Measurements from ENCODE around the gene CCR5AS.

CCR5AS gene

GRCh38 chr3:46395766-46396530 lies 10.9 kb downstream of the CCR5AS start:
- DNase-seq (no peak), ATAC-seq (ENCODE audit: insufficient read depth, low read depth) (no peak)
- no peaks in the 10 kb centered on the region for H3K27me3 ChIP-seq (ENCODE audit: insufficient read depth, low read length, poor library complexity)
- H3K36me3 ChIP-seq (ENCODE audit: insufficient read depth, low read length), result no peaks in the 10 kb centered on the region
- H2AFZ ChIP-seq (ENCODE audit: low read depth, low read length), result no peak overlapping the region
- no peak overlapping the region for H3K9ac ChIP-seq (ENCODE audit: low read depth, low read length)
- peaks cover 65% of the 10 kb centered on the region for H3K4me1 ChIP-seq (ENCODE audit: insufficient read depth, low read length)
- no peak overlapping the region for H3K4me3 ChIP-seq (ENCODE audit: low read depth in 1 of 2, low read length in 2 of 2)
- no peaks in the 10 kb centered on the region for H3K9me3 ChIP-seq (ENCODE audit: insufficient read depth, low read length, severe bottlenecking)
- H3K79me2 ChIP-seq (ENCODE audit: insufficient read depth, low read length), result no peaks in the 10 kb centered on the region
- H4K20me1 ChIP-seq (ENCODE audit: insufficient read depth, low read length), result no peaks in the 10 kb centered on the region
- TF ChIP-seq EZH2 (IDR thresholded peaks at IDR 0.05; ENCODE audit: borderline replicate concordance, low read depth, low read length, severe bottlenecking), result no peak
- TF ChIP-seq CTCF (IDR thresholded peaks at IDR 0.05; ENCODE audit: borderline replicate concordance, extremely low read depth, low read length, poor library complexity, severe bottlenecking), result no peak
- H3K27ac ChIP-seq (ENCODE audit: low read length), result peak overlapping the region; percentile 89
- no peak overlapping the region for H3K4me2 ChIP-seq (ENCODE audit: insufficient read depth, low read length)

GRCh38 chr3:46395210-46395661 lies 11.6 kb downstream of the CCR5AS start:
- H3K9ac ChIP-seq (ENCODE audit: low read depth, low read length), result no peak overlapping the region
- no peaks in the 10 kb centered on the region for H3K79me2 ChIP-seq (ENCODE audit: insufficient read depth, low read length)
- ATAC-seq (ENCODE audit: insufficient read depth, low read depth) (no peak), DNase-seq (peak; percentile 28)
- H2AFZ ChIP-seq (ENCODE audit: low read depth, low read length), result no peak overlapping the region
- H3K36me3 ChIP-seq (ENCODE audit: insufficient read depth, low read length), result no peaks in the 10 kb centered on the region
- H3K4me3 ChIP-seq (ENCODE audit: low read depth in 1 of 2, low read length in 2 of 2), result no peak overlapping the region
- H3K4me2 ChIP-seq (ENCODE audit: insufficient read depth, low read length), result no peak overlapping the region
- H3K9me3 ChIP-seq (ENCODE audit: insufficient read depth, low read length, severe bottlenecking), result no peaks in the 10 kb centered on the region
- H3K27ac ChIP-seq (ENCODE audit: low read length), result peak overlapping the region; percentile 89
- no peaks in the 10 kb centered on the region for H4K20me1 ChIP-seq (ENCODE audit: insufficient read depth, low read length)
- peak; percentile 49 for TF ChIP-seq CTCF (IDR thresholded peaks at IDR 0.05; ENCODE audit: borderline replicate concordance, extremely low read depth, low read length, poor library complexity, severe bottlenecking)
- TF ChIP-seq EZH2 (IDR thresholded peaks at IDR 0.05; ENCODE audit: borderline replicate concordance, low read depth, low read length, severe bottlenecking), result no peak
- no peaks in the 10 kb centered on the region for H3K27me3 ChIP-seq (ENCODE audit: insufficient read depth, low read length, poor library complexity)
- peaks cover 64% of the 10 kb centered on the region for H3K4me1 ChIP-seq (ENCODE audit: insufficient read depth, low read length)

- H3K9me3 ChIP-seq (ENCODE audit: insufficient read depth, low read length, severe bottlenecking), result no peaks in the 10 kb centered on the region
- H3K27ac ChIP-seq (ENCODE audit: low read length), result peak overlapping the region; percentile 89
- peak overlapping the region; percentile 46 for H2AFZ ChIP-seq (ENCODE audit: low read depth, low read length)
- peak; percentile 72 for DNase-seq
- H3K4me2 ChIP-seq (ENCODE audit: insufficient read depth, low read length), result peak overlapping the region; percentile 17; the same call in 1 of the 2 replicates
- H3K4me3 ChIP-seq (ENCODE audit: low read depth in 1 of 2, low read length in 2 of 2), result no peak overlapping the region; a peak in 1 of 4 replicates
- peaks cover 50% of the 10 kb centered on the region for H3K4me1 ChIP-seq (ENCODE audit: insufficient read depth, low read length)
- peak; percentile 92 for ATAC-seq (ENCODE audit: insufficient read depth, low read depth)
- no peaks in the 10 kb centered on the region for H3K79me2 ChIP-seq (ENCODE audit: insufficient read depth, low read length)
- H4K20me1 ChIP-seq (ENCODE audit: insufficient read depth, low read length), result no peaks in the 10 kb centered on the region
- TF ChIP-seq CTCF (IDR thresholded peaks at IDR 0.05; ENCODE audit: borderline replicate concordance, extremely low read depth, low read length, poor library complexity, severe bottlenecking), result peak; percentile 55
- TF ChIP-seq EZH2 (IDR thresholded peaks at IDR 0.05; ENCODE audit: borderline replicate concordance, low read depth, low read length, severe bottlenecking), result no peak
- H3K9ac ChIP-seq (ENCODE audit: low read depth, low read length), result peak overlapping the region; percentile 44
- H3K27me3 ChIP-seq (ENCODE audit: insufficient read depth, low read length, poor library complexity), result no peaks in the 10 kb centered on the region
- H3K36me3 ChIP-seq (ENCODE audit: insufficient read depth, low read length), result no peaks in the 10 kb centered on the region
Observed at GRCh38 chr3:46393554-46394434, 13.1 kb downstream of the CCR5AS start.
